Neural progenitor cell (in vitro differentiated cells): Measurements from ENCODE around the gene SNX9.

Experiments used
- EZH2 ChIP-seq: fragments of 200-600 bp; sonication (generic); IDR thresholded peaks from 2 replicates; pipeline ENCODE4 v1.6.1; 2017; ENCODE audit warnings: antibody characterized with exemption, mild to moderate bottlenecking, moderate library complexity
- EZH2phosphoT487 ChIP-seq: fragments of 200-600 bp; sonication (generic); IDR thresholded peaks from 2 replicates; pipeline ENCODE4 v1.6.1; 2017; ENCODE audit warnings: antibody characterized with exemption
- TF ChIP-seq, protein P1 (sequence below): fragments of 200-600 bp; sonication (generic); IDR thresholded peaks from 2 replicates; pipeline ENCODE4 v1.5.1; 2017; ENCODE audit warnings: antibody characterized with exemption, mild to moderate bottlenecking

GRCh38 chr6:157966589-157966977 lies 143.5 kb downstream of the SNX9 start:
- TF ChIP-seq EZH2 (no peak), EZH2phosphoT487 (no peak)
- TF ChIP-seq, protein P1, sequence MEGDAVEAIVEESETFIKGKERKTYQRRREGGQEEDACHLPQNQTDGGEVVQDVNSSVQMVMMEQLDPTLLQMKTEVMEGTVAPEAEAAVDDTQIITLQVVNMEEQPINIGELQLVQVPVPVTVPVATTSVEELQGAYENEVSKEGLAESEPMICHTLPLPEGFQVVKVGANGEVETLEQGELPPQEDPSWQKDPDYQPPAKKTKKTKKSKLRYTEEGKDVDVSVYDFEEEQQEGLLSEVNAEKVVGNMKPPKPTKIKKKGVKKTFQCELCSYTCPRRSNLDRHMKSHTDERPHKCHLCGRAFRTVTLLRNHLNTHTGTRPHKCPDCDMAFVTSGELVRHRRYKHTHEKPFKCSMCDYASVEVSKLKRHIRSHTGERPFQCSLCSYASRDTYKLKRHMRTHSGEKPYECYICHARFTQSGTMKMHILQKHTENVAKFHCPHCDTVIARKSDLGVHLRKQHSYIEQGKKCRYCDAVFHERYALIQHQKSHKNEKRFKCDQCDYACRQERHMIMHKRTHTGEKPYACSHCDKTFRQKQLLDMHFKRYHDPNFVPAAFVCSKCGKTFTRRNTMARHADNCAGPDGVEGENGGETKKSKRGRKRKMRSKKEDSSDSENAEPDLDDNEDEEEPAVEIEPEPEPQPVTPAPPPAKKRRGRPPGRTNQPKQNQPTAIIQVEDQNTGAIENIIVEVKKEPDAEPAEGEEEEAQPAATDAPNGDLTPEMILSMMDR, result no peak
